ENCODE data around the gene DPH2. TPM values are rescaled to one million over a fixed set of nuclear protein-coding genes. Genes with fewer than 3 reads are reported as not detected.

The DPH2 gene
- total RNA-seq, 1 donor from 2014 or later = 25.3 TPM

DNA sequence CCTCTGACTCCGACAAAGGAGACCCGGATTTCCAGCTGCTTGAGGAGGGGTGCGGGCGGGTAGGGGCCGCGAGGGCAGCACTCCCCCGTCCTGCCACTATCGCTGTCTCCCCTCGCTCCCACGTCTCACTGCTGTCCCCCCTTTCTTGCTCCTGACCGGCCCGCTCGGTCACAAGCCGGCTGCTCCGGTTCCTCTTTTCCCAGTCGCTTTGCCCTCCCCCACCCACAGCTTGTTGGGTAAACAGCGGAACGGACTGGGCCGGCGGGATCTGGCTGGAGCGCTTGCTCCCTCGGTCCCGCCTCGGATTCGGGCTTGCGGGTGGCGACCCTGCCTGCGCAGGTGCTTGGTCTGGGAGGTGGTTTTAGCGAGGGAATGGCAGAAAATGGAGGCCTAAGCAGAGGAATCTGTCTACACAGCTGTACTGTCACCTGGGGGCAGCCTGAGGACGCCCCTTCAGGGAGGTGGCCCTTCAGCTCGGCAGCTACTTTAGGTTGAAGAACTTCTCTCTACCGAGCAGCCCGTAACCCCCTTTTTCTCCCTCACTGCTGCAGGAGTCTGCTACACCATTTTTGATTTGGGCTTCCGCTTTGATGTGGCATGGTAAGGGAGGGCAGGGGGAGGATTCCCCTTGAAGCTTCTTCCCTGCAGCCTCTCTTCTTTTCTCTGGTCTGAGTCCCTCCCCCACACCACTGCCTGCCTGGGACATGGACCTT is 5.6 kb downstream of the DPH2 start:
- Mint-ChIP-seq H3K36me3 (ENCODE audit: unreplicated experiment) (peaks cover 9% of the 10 kb centered on the region), H3K4me3 (ENCODE audit: unreplicated experiment) (peak overlapping the region; percentile 90), H3K27me3 (ENCODE audit: unreplicated experiment) (peaks cover 17% of the 10 kb centered on the region), H3K27ac (ENCODE audit: unreplicated experiment) (peak overlapping the region; percentile 55), H3K4me1 (ENCODE audit: low read depth, unreplicated experiment) (peaks cover 20% of the 10 kb centered on the region), H3K9me3 (ENCODE audit: unreplicated experiment) (peaks cover 14% of the 10 kb centered on the region)
- DNase-seq = no peak
- TF ChIP-seq, protein P1, sequence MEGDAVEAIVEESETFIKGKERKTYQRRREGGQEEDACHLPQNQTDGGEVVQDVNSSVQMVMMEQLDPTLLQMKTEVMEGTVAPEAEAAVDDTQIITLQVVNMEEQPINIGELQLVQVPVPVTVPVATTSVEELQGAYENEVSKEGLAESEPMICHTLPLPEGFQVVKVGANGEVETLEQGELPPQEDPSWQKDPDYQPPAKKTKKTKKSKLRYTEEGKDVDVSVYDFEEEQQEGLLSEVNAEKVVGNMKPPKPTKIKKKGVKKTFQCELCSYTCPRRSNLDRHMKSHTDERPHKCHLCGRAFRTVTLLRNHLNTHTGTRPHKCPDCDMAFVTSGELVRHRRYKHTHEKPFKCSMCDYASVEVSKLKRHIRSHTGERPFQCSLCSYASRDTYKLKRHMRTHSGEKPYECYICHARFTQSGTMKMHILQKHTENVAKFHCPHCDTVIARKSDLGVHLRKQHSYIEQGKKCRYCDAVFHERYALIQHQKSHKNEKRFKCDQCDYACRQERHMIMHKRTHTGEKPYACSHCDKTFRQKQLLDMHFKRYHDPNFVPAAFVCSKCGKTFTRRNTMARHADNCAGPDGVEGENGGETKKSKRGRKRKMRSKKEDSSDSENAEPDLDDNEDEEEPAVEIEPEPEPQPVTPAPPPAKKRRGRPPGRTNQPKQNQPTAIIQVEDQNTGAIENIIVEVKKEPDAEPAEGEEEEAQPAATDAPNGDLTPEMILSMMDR (IDR thresholded peaks at IDR 0.05; ENCODE audit: partially characterized antibody, unreplicated experiment) = no peak

DNA sequence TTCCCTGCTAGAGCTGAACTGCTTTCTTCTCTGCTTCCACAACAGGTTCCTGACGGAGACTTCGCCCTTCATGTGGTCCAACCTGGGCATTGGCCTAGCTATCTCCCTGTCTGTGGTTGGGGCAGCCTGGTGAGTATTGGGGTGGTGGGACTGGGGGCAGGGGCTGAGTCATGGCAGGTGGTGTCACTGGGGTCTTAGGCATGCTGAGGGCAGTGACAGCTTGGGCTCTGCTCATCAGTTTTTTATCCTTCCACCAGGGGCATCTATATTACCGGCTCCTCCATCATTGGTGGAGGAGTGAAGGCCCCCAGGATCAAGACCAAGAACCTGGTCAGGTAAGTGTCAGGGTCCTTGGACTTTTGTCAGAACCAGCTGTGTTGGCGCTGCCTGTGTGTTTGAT is 6.2 kb downstream of the DPH2 start:
- DNase-seq = no peak
- Mint-ChIP-seq H3K27ac (ENCODE audit: unreplicated experiment) (peak overlapping the region; percentile 55), H3K4me3 (ENCODE audit: unreplicated experiment) (peak overlapping the region; percentile 90), H3K27me3 (ENCODE audit: unreplicated experiment) (peaks cover 16% of the 10 kb centered on the region), H3K4me1 (ENCODE audit: low read depth, unreplicated experiment) (peaks cover 21% of the 10 kb centered on the region), H3K9me3 (ENCODE audit: unreplicated experiment) (peaks cover 14% of the 10 kb centered on the region), H3K36me3 (ENCODE audit: unreplicated experiment) (peaks cover 9% of the 10 kb centered on the region)
- TF ChIP-seq, protein P1 (IDR thresholded peaks at IDR 0.05; ENCODE audit: partially characterized antibody, unreplicated experiment) = peak; percentile 29

DNA sequence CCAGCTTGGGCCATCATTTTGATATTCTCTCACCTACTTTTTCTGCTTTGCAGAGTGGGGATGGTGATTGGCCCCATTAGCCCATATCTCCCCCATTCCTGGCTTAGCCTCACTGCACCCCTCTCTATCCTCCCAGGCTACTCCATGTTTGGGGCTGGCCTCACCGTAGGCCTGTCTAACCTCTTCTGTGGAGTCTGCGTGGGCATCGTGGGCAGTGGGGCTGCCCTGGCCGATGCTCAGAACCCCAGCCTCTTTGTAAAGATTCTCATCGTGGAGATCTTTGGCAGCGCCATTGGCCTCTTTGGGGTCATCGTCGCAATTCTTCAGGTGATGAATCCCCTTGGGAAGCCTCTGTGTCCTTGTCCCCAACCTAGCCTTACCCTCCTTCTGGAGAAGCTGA is 7.1 kb downstream of the DPH2 start:
- Mint-ChIP-seq H3K27me3 (ENCODE audit: unreplicated experiment) (peaks cover 15% of the 10 kb centered on the region), H3K9me3 (ENCODE audit: unreplicated experiment) (peaks cover 14% of the 10 kb centered on the region), H3K4me1 (ENCODE audit: low read depth, unreplicated experiment) (peaks cover 21% of the 10 kb centered on the region), H3K4me3 (ENCODE audit: unreplicated experiment) (peak overlapping the region; percentile 90), H3K36me3 (ENCODE audit: unreplicated experiment) (peaks cover 9% of the 10 kb centered on the region), H3K27ac (ENCODE audit: unreplicated experiment) (no peak overlapping the region)
- TF ChIP-seq, protein P1 (IDR thresholded peaks at IDR 0.05; ENCODE audit: partially characterized antibody, unreplicated experiment) = no peak
- no peak for DNase-seq

DNA sequence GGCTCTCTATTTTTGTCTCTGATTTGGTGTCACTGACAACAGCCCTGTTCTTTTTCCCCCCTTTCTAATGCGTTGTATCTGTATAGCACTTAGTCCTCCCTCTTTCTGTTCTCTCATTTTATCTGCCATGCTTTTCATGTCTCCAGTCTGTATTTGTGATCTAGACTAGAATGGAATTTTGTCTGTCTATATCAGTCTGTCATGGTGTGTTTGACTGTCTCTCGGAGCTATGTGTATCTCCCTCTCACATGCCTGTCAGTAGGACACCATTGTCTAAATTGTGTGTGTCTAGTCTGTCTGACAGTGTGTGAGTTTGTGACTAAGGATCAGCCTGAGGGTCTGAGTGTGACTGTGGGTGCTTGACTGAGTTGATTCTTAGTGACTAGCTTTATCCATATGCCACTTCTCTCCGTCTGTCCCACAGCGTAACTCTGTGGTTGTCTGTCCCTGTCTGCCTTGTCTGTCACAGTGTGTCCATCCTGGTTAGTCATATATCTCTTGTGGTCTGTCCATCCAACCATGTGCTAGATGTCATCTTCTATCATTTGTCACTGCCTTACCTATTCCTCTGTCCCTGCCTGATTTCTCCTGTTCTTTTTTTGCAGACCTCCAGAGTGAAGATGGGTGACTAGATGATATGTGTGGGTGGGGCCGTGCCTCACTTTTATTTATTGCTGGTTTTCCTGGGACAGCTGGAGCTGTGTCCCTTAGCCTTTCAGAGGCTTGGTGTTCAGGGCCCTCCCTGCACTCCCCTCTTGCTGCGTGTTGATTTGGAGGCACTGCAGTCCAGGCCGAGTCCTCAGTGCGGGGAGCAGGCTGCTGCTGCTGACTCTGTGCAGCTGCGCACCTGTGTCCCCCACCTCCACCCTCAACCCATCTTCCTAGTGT is 7.8 kb downstream of the DPH2 start:
- H3K9me3 Mint-ChIP-seq (ENCODE audit: unreplicated experiment) = peaks cover 14% of the 10 kb centered on the region
- peaks cover 21% of the 10 kb centered on the region for H3K4me1 Mint-ChIP-seq (ENCODE audit: low read depth, unreplicated experiment)
- peak overlapping the region; percentile 90 for H3K4me3 Mint-ChIP-seq (ENCODE audit: unreplicated experiment)
- peaks cover 15% of the 10 kb centered on the region for H3K27me3 Mint-ChIP-seq (ENCODE audit: unreplicated experiment)
- peaks cover 9% of the 10 kb centered on the region for H3K36me3 Mint-ChIP-seq (ENCODE audit: unreplicated experiment)
- peak overlapping the region; percentile 56 for H3K27ac Mint-ChIP-seq (ENCODE audit: unreplicated experiment)
- DNase-seq = no peak
- TF ChIP-seq, protein P1 (IDR thresholded peaks at IDR 0.05; ENCODE audit: partially characterized antibody, unreplicated experiment) = no peak

DNA sequence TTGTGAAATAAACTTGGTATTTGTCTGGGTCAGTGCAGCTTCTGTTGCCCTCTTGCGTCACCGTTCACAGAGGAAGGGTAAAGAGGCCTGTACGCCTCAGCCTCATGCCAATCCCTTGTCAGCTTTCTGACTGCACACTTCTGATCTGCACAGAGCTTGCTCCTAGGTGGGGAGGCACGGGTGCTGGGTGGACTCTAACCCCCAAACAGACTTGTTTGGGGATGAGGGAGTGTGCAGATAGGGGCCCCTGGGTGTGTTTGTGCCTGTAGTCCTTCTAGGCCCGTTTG is 8.4 kb downstream of the DPH2 start:
- Mint-ChIP-seq H3K36me3 (ENCODE audit: unreplicated experiment) (peaks cover 9% of the 10 kb centered on the region), H3K4me1 (ENCODE audit: low read depth, unreplicated experiment) (peaks cover 21% of the 10 kb centered on the region), H3K27ac (ENCODE audit: unreplicated experiment) (no peak overlapping the region), H3K4me3 (ENCODE audit: unreplicated experiment) (peak overlapping the region; percentile 90), H3K27me3 (ENCODE audit: unreplicated experiment) (peaks cover 15% of the 10 kb centered on the region), H3K9me3 (ENCODE audit: unreplicated experiment) (peaks cover 14% of the 10 kb centered on the region)
- TF ChIP-seq, protein P1 (IDR thresholded peaks at IDR 0.05; ENCODE audit: partially characterized antibody, unreplicated experiment) = no peak
- no peak for DNase-seq
